HL-60/S4 treated with retinoic acid at 250 ng/mL for 4 days and 3 days (cell line): Measurements from ENCODE around the gene DOK7.

ENCODE experiments used
- in situ Hi-C: fragments of 300-500 bp; cut with MboI; formaldehyde crosslinking; loops from 2 replicates; pipeline ENCODE4 v1.7.0; 2022; ENCODE audit warnings: low sequenced_read_pairs

DOK7 gene

GRCh38 chr4:3426465-3427133, 36.5 kb upstream of the DOK7 start:
- in situ Hi-C loops = no loop called here

GRCh38 chr4:3427134-3427476, 36.0 kb upstream of the DOK7 start:
- in situ Hi-C loops = no loop called here

- in situ Hi-C loops = no loop called here
These were observed 35.2 kb upstream of the DOK7 start for GRCh38 chr4:3427706-3428446.

- in situ Hi-C loops = no loop called here
These were observed 33.5 kb upstream of the DOK7 start for GRCh38 chr4:3429651-3430050.

- in situ Hi-C loops = no loop called here
These were observed 32.6 kb upstream of the DOK7 start for GRCh38 chr4:3430524-3430923.

GRCh38 chr4:3431446-3431993, 31.6 kb upstream of the DOK7 start:
- in situ Hi-C loops = no loop called here

GRCh38 chr4:3432381-3432790, 30.7 kb upstream of the DOK7 start:
- in situ Hi-C loops = no loop called here

GRCh38 chr4:3433138-3433869, 29.8 kb upstream of the DOK7 start:
- in situ Hi-C loops = no loop called here

GRCh38 chr4:3434881-3435685, 28.0 kb upstream of the DOK7 start:
- in situ Hi-C loops = no loop called here

- in situ Hi-C loops = no loop called here
These were observed 27.5 kb upstream of the DOK7 start for GRCh38 chr4:3435686-3435956.

GRCh38 chr4:3436048-3436797, 26.9 kb upstream of the DOK7 start:
- in situ Hi-C loops = no loop called here

- in situ Hi-C loops = no loop called here
These were observed 26.1 kb upstream of the DOK7 start for GRCh38 chr4:3436798-3437581.

- in situ Hi-C loops = no loop called here
These were observed 25.5 kb upstream of the DOK7 start for GRCh38 chr4:3437582-3437936.

- in situ Hi-C loops = no loop called here
These were observed 24.9 kb upstream of the DOK7 start for GRCh38 chr4:3437998-3438846.

GRCh38 chr4:3438847-3439180, 24.3 kb upstream of the DOK7 start:
- in situ Hi-C loops = no loop called here

- in situ Hi-C loops = no loop called here
These were observed 23.7 kb upstream of the DOK7 start for GRCh38 chr4:3439391-3439790.

- in situ Hi-C loops = no loop called here
These were observed 23.1 kb upstream of the DOK7 start for GRCh38 chr4:3440011-3440410.

- in situ Hi-C loops = no loop called here
These were observed 22.1 kb upstream of the DOK7 start for GRCh38 chr4:3440979-3441500.
